Activated T-helper 1 cell treated with anti-CD3 and anti-CD28 coated beads, Interleukin-2, amount 50 U/mL, for 16 hours (primary cell): ENCODE data around the gene IRX1.

Source experiments
- DNase-seq, 2 donors: peaks; one replicate each; pipeline ENCODE4 v3.0.0-alpha.2; 2020; ENCODE audit warnings: low read depth in 1 of 2, low spot score in 1 of 2

The IRX1 gene

DNA sequence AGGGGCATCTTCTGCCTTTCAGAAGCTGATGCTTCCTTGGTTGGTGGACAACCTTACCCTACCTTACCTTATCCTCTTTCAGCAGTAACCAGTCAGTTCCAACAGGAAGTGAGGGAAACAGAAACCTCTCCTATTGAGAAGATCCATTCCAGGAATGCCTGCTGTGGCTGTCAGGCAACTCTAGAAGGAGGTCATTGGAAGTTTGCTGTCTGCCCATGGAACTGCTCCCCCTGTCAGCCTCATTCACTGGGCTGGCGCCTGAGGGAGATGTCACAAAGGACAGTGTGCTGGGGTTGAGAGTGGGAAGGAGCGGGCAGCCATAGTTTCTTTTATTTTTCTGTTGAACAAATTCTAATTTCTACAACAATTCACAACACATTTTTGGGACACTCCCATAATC, 54.7 kb downstream of the IRX1 start:
- no peak for DNase-seq

GRCh38 chr5:3650868-3651267, 55.2 kb downstream of the IRX1 start:
- DNase-seq = no peak
